Cardiac fibroblast (primary cell): ENCODE measurements around the gene TSPAN16.
"Not testable (repeated sequence)": the region's sequence is repeated elsewhere in the genome, so short reads cannot be mapped to it uniquely, and the experiment has no call there.

Experiments used
- DNase-seq, 2 donors: peaks; one replicate each; pipeline versions ENCODE4 v3.0.0 to v3.0.0-alpha.2; 2010; ENCODE audit warnings: low read depth in 2 of 2
- H3K4me3 ChIP-seq, 2 donors: replicated peaks in 1 of 2; 1 replicate in 1 of 2; 2 replicates in 1 of 2; pipeline ENCODE4 v1.5.1; 2011; ENCODE audit warnings: low read depth in 2 of 2, low read length in 2 of 2, mild to moderate bottlenecking in 2 of 2, moderate library complexity in 1 of 2
- TF ChIP-seq, protein P1 (sequence below): IDR thresholded peaks from one replicate; pipeline ENCODE4 v1.5.1; 2011; ENCODE audit warnings: low read depth, mild to moderate bottlenecking, low read length, inconsistent platforms

The TSPAN16 gene

DNA sequence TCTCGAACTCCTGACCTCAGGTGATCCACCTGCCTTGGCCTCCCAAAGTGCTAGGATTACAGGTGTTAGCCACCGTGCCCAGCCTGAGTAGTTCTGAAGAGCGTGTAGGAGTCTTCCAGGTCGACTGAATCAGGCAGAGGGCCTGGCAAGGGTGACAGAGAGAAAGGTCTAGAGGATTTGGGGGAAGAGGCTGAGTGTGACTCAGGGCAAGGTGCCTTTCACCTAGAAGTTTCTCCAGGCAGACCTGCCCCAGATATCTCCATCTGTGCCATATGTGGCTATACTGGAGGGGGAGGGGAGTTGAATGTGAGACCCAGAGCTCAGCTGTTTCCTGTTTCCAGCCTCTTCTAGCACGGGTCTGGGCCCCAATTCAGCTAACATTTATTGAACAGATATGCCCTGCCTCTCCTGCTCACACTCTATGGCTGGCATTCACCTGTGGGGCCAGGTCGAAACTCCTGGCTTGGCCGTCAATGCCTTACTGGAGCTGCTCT lies 51.6 kb downstream of the TSPAN16 start:
- TF ChIP-seq, protein P1, sequence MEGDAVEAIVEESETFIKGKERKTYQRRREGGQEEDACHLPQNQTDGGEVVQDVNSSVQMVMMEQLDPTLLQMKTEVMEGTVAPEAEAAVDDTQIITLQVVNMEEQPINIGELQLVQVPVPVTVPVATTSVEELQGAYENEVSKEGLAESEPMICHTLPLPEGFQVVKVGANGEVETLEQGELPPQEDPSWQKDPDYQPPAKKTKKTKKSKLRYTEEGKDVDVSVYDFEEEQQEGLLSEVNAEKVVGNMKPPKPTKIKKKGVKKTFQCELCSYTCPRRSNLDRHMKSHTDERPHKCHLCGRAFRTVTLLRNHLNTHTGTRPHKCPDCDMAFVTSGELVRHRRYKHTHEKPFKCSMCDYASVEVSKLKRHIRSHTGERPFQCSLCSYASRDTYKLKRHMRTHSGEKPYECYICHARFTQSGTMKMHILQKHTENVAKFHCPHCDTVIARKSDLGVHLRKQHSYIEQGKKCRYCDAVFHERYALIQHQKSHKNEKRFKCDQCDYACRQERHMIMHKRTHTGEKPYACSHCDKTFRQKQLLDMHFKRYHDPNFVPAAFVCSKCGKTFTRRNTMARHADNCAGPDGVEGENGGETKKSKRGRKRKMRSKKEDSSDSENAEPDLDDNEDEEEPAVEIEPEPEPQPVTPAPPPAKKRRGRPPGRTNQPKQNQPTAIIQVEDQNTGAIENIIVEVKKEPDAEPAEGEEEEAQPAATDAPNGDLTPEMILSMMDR = no peak
- H3K4me3 ChIP-seq = no peak overlapping the region
- DNase-seq = no peak

DNA sequence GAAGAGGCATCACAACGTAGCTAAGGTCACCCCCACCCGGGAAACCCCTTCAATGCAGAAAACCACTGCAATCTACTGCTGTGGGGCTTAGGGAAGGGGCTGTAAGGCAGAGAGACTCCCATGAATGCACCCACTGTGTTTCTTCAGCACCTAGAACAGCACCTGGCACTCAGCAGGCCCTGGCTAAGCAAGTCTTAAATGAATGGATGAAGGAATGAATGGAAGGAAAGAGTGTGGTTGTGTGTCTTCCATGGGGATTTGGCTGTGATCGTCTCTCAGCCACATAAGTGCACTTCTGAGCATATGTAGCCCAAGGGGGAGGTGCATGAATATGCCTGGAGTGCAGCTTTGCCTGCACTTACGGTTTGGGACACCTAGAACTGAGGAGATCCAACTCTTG lies 53.2 kb downstream of the TSPAN16 start:
- DNase-seq = no peak
- H3K4me3 ChIP-seq = no peak overlapping the region
- TF ChIP-seq, protein P1 = no peak

DNA sequence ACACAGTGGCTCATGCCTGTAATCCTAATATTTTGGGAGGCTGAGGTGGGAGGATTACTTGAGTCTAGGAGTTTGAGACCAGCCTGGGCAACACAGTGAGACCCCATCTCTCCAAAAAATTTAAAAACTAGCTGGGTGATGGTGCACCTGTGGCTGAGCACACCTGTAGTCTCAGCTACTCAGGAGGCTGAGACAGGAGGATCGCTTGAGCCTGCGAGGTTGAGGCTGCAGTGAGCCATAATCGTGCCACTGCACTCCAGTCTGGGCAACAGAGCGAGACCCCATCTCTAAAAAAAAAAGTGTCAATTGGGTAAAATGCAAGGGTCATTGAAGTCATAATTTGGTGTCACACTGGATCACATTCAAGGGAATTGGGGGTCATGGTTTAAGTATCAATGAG lies 58.1 kb downstream of the TSPAN16 start:
- not testable (repeated sequence) for DNase-seq, H3K4me3 ChIP-seq

DNA sequence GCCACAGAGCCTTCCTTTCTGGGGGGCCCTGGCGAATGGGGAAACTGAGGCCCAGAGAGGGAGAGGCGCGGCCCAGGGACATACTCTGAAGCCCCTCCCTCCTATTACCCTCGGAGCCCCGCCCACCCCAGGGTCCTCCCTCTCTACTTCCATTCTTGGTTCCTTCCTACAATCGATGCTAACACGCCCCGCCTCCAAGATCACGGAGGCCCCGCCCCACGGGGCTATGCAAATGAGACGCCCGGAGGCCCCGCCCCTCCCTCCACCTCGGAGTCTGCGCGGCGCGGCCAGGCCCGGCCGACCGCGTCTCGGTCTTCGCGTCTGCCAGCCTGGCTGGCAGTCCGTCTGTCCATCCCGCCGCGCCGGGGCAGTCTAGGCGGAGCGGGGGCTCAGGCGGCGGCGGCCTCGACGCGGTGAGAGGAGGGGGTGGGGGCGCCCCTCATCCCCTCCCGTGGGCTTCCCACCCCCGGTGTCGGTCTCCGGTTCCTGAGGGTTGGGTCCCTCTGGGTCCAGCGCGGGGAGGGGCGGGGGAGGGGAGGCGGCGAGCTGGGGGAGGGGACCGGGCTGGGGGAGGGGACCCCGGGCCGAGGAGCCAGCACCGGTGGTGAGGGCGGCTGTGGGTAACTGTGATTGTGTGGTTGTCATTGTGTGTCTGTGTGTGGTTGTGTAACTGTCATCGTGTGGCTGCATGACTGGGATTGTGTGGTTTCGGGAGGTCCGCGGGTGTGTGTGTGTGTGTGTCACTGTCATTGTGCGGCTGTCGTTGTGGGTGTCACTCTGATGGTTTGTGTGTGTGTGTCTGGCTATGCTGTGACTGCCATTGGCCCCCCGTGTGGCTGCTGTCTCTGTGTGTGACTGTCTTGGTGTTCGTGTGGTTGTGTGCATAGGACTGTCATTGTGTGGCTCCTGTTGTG lies 59.5 kb downstream of the TSPAN16 start, which contains the start of gene PLPPR2:
Gene PLPPR2, plus strand, starts transcription at position 273 of the 914 bp plus-strand sequence. CDS start 2,242 bp downstream, outside the sequence.
- TF ChIP-seq, protein P1 = no peak
- peak; percentile 89 to 91 for DNase-seq
- H3K4me3 ChIP-seq = peak within 1 kb of the TSS; percentile 70 to 76

DNA sequence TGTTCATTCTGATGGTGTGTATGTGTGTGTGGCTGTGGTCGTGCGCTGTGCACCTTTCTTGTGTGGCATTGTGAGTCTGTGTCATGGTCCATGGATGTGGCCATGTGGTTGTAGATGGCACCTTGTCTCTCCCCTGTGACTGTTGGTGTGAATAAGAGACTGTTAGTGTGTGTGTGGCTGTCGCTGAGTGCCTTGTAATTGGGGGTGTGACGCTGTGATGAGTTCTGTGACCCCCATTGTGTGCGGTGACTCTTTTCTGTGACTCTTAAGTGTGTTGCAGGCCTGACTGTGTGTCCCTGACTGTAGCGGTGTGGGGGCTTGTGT lies 60.1 kb downstream of the TSPAN16 start:
- peak overlapping the region; percentile 70 to 76 for H3K4me3 ChIP-seq
- TF ChIP-seq, protein P1 = no peak
- DNase-seq = no peak

DNA sequence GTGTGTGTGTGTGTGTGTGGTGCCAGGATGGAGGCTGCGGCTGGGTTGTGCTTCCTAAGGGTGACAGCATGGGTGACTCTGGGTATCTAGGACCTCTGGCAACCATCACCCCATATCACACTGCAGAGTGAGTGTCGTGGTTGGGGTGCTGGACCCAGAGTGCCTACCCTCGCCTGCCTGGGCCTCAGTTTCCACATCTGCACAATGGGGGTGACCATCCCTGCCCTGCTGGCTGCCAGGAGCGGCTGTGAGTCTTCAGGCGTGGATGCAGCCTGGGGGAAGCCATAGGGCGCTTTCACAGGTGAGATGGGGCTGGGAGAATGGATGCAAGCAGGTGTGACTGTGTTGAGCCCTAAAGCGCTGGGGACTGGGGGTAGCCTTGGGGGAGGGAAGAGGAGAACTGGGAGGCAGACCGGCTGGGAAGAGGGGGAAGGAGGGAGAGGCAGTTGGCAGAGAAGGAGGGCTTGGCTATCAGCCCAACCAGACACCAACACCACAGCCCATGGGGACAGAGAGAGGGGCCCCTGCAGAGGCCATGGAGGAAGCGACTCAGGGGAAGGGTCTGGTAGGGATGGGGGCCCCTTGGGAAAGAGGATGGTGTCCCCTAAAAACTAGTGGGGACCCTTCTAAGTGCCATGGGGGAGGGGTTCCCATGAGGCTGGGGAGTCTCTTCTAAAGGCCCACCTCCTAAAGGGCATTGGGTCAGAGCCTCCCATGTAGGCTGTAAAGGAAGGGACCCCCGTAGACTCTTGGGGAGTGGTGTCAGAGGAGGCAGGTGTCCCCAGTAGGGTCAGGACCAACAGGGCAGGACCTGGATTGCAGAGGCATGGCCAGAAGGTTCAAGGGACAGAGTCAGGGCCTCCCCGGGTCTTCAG lies 61.0 kb downstream of the TSPAN16 start:
- no peak for DNase-seq
- TF ChIP-seq, protein P1 = no peak
- no peak overlapping the region for H3K4me3 ChIP-seq

DNA sequence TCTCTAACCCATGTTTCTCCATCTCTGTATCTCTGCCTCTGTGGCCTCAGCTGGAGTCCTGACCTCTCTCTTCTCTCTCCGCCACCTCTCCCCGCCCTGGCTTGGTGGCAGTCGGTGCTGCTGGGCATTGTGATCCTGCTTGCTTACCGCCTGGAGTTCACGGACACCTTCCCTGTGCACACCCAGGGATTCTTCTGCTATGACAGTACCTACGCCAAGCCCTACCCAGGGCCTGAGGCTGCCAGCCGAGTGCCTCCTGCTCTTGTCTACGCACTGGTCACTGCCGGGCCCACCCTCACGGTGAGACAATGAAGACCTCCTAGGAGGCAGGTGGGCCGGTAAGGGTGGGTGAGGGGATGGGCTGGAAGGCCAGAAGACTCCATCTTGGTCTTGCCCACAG lies 63.5 kb downstream of the TSPAN16 start:
- no peak overlapping the region for H3K4me3 ChIP-seq
- TF ChIP-seq, protein P1 = no peak
- no peak for DNase-seq
